Activated T-cell treated with anti-CD3 and anti-CD28 coated beads, Interleukin-2, amount 50 U/mL, for 1 hour (primary cell): ENCODE data around the gene ZNF30.
"Not testable (repeated sequence)": the region's sequence is repeated elsewhere in the genome, so short reads cannot be mapped to it uniquely, and the experiment has no call there.

Experiments
- DNase-seq: peaks from one replicate; pipeline ENCODE4 v3.0.0-alpha.2; 2020

Gene ZNF30

GRCh38 chr19:34960940-34961679 lies 34.4 kb downstream of the ZNF30 start:
- DNase-seq, result no peak

GRCh38 chr19:34961775-34962686 lies 35.3 kb downstream of the ZNF30 start:
- no peak for DNase-seq

- DNase-seq, result no peak
Measured at GRCh38 chr19:34962687-34963572, 36.2 kb downstream of the ZNF30 start.

DNA sequence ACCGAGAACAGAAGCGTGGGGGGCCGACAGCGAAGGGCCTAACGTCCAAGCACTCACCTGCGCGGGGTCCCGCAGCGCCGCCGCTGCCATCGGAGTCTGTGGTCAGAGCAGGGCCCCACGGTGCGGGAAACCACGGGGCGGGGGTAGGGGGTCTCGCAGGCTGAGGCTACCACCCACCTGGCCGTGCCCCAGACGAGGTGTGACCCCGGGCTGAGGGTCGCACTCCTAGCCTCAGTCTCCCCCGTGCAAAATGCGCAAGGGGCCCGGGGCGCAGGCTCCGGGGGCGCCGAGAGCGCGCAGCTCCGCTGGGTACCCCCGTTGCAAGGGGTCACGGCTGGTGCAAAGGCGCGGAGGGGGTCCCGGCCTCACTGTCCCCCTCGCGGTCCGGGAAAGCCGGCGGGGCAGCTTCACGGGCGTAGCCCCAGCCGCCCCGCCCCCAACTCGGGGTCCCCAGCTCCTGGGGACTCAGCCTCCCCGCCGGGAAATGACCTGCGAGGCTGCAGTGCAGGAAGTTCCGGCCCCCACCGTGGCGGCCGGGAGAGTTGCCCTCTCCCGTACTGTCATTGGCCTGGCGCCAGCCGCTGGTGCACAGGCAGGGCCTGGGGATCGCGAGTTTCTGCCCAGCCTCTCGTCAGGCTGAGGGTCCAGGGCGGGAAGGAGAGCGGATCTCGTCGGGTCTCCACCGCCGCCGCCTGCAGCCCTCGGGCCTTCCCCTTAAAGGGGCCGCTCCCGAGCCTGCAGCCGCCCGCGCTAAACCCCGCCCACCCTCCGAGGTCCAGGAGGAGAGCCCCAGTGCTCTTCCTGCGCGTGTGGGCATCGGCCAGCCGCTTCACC lies 37.1 kb downstream of the ZNF30 start, which contains the start of gene ZNF792:
Gene ZNF792 (minus strand): TSS at position 657 of the 834 bp plus-strand sequence. CDS start 567 bp downstream, at position 90.
- DNase-seq, result peak; percentile 54

GRCh38 chr19:34964598-34964997 lies 37.9 kb downstream of the ZNF30 start:
- DNase-seq, result no peak

- DNase-seq, result not testable (repeated sequence)
Measured at GRCh38 chr19:34965505-34965904, 38.8 kb downstream of the ZNF30 start.

DNA sequence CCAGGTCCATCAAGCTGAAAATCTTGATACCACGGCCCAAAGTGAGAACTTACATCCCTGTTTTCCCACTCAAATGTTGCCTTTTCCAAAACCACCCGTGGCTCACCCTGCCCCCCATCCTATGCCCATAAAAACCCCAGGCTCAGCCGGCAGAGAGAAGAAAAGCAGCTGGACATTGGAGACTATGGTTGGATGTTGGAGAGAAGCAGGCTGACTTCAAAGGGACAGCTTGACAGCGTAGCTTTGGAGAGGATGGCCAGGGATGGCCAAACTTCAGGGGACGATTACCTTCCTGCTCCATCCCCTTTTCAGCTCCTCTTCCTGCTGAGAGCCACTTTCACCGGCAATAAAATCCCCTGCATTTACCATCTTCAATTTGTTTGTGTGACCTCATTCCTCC lies 40.8 kb downstream of the ZNF30 start:
- no peak for DNase-seq

- DNase-seq, result no peak
Measured at GRCh38 chr19:34969721-34970120, 43.0 kb downstream of the ZNF30 start.

DNA sequence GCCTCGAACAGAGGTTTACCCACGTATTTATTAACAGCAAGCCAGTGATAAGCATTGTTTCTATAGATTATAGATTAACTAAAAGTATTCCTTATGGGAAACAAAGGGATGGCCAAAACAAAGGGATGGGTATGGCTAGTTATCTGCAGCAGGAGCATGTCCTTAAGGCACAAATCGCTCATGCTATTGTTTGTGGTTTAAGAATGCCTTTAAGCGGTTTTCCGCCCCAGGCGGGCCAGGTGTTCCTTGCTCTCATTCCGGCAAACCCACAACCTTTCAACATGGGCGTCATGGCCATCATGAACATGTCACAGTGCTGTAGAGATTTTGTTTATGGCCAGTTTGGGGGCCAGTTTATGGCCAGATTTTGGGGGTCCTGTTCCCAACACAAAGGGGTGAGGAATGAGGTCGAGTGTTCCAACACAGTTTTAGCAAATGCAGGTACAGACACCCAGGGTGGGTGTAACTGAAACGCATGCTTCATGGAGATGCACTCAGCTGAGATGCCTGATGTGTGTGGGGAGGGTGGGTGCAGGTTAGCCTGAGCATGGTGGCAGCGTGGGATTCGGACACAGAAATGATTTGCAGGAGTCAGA lies 43.6 kb downstream of the ZNF30 start:
- DNase-seq, result not testable (repeated sequence)

DNA sequence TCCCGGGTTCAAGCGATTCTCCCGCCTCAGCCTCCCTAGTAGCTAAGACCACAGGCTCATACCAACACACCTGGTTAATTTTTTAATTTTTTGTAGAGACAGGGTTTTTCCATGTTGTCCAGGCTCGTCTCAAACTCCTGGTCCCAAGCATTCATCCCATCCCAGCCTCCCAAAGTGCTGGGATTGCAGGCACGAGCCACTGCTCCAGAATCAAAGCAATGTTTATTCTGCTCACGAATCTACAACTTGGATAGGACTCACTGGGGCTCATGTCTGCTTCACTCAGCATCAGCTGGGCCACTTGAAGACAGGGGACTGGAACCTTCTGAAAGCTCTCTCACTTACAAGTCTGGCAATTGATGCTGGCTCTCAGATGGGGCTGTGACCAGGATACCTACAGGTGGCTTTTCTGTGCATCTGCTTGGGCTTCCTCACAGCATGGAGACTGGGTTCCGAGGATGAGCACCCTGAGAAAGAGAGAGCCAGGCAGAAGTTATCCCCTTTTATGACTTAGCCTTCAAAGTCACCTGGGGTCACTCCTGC lies 45.5 kb downstream of the ZNF30 start:
- no peak for DNase-seq

DNA sequence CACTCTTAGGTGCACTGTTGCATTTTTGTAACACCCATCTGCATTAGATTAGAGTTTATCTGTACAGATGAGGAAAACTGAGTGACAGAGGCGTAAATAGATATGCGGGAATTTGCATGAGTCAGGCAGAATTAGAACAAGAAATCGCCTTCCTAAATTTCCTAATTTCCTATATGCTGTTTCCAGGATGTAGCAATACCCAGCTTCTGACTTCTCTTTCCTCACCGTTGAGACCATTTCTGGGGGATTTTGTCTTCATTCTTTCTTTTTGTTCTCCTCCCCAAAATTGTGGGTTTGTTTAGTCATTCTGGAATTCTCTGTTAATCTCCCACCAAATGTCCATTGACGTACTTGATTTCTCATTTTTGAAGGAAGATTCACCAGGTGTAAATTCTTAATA lies 47.9 kb downstream of the ZNF30 start:
- DNase-seq, result no peak

DNA sequence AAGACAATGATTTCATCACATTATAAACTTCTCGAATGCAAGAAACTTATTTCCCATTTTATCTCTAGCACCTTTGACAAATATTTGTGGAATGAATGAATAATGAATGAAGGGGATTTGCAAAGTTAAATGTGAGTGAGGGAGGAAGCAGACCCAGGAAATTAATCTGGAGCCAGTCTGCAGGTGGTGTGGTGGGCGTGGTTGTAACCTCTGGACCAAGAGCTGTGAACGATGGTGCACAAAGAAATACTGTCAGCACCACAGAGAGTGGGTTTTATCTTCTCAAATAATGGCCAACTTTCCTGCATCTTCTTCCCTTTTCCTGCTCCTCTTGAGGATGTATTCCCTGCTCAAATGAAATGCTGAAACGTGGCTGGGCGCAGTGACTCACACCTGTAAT lies 48.4 kb downstream of the ZNF30 start:
- DNase-seq, result no peak

- DNase-seq, result no peak
Measured at GRCh38 chr19:34976611-34977010, 49.9 kb downstream of the ZNF30 start.

DNA sequence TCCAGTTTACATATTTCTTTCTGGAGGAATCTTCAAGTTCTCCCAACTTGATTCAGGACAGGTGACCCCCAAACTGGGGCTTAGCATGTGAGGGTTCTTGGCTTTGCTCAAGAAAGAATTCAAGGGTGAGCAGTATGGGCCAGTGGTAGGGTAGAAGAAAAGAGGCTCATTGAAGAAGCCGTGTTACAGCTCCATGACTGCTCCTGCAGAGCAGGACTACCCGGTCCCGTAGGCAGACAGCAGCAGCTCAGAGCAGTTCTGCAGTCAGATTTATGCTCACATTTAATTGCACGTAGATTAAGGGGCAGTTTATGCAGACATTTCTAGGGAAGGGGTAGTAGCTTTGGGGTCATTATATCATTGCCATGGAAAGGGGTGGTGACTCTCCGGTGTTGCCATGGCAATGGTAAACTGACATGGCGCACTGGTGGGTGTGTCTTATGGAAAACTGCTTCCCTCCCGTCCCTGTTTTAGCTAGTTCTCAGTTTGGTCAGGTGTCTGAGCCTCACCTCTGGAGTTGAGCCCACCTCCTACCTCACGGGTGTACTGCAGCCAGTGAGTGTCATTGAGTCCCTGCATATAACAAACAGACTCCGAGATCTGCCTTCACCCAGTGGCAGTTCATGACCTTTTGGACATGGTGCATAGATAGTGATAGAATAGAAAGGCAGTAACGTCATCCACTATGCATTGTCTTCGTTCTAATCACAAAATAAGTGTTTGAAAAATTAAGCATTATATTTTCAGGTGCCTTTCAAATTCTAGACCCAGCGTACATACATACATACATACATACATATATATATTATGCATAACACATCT lies 53.3 kb downstream of the ZNF30 start:
- DNase-seq, result no peak

DNA sequence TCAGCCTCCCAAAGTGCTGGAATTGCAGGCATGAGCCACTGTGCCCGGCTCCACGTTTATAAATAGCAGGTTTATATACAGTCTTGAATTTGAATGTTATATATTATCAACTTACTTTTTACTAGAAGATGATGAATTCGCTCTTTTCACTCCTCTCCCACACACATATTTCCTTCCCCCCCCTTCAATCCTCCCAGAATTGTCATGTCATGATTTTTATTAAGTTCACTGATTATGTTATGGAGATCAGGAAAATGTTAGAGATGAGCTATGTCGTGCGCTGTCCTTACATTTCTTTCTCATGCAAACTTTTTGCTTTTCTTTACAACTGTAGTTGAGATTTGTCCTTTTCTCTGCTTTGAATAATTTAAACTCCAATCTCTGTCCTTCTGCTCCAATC lies 55.6 kb downstream of the ZNF30 start:
- DNase-seq, result no peak

- DNase-seq, result no peak
Measured at GRCh38 chr19:34983786-34984185, 57.1 kb downstream of the ZNF30 start.

DNA sequence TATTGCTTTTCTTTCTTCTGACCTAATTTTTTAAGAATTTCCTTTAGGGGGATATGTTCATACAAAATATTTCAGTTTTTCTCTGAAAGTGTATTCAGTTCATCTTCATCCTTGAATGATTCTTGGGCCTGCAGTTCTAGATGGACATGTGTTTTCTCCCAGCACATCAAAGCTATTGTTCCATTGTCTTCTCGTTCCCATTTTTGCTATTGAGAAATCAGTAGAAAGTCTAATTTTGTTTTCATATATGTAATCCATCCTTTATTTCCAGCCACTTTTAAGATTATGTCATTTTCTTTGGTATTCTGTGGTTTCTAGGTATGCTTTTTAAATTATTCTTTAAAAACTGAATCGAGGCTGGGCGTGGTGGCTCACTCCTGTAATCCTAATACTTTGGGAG lies 57.6 kb downstream of the ZNF30 start:
- no peak for DNase-seq

- peak; percentile 40 for DNase-seq
Measured at GRCh38 chr19:34985249-34986022, 58.7 kb downstream of the ZNF30 start.

- no peak for DNase-seq
Measured at GRCh38 chr19:34988119-34988518, 61.4 kb downstream of the ZNF30 start.

DNA sequence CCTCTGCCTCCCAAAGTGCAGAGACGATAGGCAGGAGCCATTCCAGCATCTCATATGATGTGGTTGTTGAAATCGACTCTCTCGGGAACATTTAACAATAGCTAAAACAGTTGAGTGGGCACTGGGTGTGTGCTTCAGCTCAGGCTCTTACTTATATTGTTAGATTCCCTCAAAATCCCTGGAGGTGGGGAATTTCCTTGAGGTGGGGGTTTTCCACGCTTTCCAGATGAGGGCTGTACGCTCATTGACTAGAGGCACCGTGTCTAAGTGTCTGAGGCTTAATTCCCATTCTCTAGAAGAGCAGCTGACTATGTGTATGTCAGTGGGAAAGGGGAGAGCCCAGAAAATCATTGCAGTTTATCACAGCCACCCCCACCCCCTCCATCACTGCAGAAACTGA lies 62.6 kb downstream of the ZNF30 start:
- DNase-seq, result no peak
